Measurements from ENCODE around the gene RNU1-2. TPM values are rescaled to one million over a fixed set of nuclear protein-coding genes. Genes with fewer than 3 reads are reported as not detected.
"Not testable (repeated sequence)": the region's sequence is repeated elsewhere in the genome, so short reads cannot be mapped to it uniquely, and the experiment has no call there.

Gene RNU1-2
- total RNA-seq, 1 donor from 2014 or later: under 0.01 TPM

DNA sequence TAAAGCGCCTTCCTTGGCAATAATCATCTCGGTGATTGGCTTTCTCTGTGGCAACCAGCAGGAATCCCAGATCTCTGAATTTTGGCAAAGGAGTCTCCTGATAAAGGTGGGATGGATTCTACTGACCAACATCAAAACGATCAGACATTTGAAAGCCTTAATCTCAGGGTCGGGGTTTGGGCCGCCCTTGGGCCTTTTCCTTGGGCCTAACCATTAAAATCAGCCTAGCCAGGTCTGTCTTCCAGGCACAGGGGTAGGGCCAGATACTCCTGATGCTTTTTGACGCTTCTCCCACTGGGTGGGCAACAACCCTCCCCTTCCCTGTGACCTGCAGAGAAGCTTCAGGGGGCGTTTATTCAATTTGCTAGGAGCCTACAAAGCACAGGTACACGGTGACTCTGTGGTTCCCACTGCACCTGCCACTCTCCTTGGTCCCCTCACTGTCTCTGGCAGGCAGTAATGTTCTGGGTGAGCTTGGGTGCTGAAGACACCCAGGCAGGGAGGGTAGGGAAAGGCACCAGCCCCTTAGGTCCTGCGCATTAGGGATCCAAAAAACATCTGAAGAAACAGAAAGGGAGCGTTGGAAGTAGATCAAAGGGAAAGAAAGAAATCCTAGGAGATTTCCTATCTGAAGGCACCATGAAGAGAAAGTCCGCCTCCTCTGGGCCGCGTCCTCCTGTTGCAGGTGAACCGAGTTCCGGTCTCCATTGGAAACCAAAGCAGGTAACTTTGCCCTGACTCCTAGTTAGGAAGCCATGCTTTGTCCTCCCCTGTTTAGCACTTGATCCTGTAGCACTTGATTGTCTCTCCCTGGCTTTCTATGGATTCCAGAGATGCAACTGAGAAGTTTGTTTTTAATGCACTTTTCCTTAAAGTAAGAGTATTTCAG is 12.3 kb downstream of the RNU1-2 start:
- no peak for DNase-seq (ENCODE audit: low spot score)

DNA sequence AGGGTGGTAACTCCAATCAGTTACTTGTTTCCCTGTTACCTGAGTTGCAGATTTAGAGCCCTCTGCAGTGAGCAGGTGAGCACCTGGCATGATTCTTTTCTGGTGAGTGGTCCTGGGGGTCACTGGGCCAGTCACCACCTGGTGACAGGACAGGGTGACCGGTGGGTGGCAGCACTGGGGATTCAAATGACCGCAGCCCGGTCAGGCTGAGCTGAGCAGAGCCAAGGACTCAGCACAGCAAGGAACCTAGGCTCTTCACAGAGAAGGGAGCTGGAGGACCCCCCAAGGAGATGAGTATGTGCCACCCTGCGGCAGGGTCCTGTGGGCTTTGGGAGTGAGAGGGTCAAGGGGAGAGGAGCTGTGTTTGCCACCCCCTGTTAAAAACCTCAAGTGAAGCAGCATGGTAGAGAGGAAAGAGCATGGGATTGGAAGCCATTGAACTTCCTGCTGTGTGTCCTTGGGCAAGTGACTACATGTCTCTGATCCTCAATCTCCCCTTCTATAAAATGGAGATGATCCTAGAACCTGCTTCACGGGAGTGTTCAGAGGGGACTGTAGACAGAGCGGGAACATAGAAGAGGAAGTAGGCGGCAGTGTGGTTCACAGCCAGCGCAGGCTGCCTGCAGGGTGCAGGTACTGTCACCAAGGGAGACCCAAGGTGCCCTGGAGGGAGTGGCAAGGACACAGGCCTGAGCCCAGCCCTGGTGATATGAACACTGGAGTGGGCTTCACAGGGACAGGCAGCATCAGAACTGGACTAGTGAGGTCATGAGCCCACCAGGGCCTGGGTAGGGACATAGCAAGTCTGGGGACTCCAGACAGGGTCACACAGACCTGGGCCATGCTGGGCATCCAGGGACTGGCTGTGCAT is 16.3 kb downstream of the RNU1-2 start:
- DNase-seq (ENCODE audit: low spot score): not testable (repeated sequence)

DNA sequence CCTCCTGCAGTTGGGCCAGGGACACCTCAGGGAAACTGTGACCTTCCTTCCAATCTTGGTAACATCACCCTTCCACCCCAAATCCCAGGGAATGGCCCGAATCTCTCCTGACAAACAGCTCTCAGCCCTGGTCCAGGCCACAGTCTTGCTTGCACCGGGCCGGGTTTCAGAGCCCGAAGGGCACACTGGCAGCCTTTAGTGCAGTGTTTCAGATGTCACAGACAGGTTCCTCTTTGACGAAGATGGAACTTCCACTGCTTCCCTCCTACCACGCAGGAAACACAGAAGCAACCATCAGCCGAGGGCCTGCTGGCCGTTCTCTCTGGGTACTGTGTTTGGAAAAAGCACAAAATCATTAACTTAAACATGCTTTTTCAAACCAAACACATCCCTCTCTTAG is 17.0 kb downstream of the RNU1-2 start:
- not testable (repeated sequence) for DNase-seq (ENCODE audit: low spot score)

DNA sequence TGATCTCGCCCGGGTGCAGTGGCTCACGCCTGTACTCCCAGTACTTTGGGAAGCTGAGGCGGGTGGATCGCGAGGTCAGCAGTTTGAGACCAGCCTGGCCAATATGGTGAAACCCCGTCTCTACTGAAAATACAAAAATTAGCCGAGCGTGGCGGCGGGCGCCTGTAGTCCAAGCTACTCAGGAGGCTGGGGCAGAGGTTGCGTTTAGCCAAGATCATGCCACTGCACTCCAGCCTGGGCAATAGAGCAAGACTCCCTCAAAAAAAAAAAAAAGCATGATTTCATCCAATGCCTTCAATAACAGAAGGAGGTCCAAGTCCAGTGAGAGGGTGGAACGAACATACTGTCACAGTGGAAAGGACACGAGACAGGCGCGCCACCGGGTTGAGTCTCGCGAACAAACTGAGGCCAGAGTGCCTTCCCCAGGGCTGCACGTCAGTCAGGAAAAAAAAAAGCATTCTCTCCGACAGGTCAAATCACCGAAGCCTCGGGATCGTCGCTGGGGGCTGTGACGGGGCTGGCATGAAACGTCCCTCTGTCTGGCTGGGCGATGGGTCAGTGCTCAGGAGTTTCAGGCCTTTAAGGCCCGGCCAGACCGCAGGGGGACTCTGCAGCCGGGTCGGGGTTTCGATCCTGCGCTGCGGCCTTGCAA is 17.5 kb downstream of the RNU1-2 start:
- DNase-seq (ENCODE audit: low spot score): no peak

DNA sequence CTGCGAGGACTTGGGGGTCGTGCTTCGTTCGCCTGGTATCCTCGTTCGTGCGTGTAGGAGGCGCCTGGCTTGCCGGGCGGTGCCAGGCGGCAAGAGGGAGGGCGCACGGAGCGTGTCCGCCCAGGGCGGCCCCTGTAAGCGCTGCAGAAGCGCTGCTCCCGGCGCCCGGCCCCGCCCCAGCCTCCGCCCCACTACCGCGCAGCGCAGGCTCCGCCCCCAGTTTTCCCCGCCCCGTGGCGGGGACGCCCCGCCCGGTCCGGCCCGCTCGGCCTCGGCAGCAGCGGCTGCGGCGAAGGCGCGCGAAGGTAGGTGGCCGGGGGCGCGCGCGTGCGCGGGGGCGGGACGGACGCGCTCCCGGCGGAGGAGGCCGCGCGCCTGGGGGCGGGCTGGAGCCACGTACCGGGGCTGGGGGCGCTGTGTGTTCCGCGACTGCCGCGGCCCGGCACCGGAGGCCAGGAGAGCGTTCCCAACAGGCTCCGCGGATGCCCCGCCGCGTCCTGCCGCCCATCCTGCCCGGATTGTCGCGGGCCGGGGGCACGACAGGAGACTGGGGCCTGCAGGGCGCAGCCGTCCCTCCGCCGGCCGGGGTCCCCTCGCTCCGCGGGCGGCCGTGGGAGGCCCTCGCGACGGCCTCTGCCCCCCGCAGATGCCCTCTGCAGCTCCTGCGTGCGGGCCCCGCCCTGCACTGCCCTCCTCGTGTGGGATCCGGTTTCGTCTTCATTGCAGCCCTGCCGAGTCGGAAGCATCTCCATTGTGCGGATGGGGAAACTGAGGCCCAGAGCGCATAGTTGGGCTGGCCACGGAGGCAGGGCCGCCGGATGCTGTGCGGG is 18.3 kb downstream of the RNU1-2 start:
- DNase-seq (ENCODE audit: low spot score): peak; percentile 98

DNA sequence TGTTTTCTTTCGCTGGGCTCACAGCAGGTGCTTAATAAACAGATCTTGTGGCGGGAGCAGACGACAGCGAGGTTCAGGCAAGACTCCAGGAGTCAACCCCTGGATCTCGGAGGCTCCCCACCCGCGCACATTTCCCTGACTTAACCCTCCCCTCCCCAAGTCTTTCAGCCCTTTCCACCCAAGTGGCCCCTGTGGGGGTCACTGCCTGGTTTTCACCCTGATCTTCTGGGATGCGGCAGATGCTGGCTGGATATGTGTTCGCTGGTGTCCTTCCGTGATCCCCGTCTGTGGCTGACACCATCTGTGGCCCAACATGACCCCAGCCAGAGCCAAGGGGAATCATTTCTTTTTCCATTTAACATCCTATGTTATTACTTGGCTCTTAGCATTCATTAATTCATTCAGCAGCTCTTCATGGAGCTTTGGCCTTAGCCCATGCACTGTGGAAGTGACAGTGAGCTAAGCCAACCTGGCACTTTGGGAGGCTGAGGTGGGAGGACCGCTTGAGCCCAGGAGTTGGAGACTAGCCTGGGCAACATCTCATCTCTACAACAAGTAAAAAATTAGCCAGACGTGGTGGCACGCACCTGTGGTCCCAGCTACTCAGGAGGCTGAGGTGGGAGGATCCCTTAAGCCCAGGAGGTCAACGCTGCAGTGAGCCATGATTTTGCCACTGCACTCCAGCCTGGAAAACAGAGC is 19.3 kb downstream of the RNU1-2 start:
- DNase-seq (ENCODE audit: low spot score): not testable (repeated sequence)

DNA sequence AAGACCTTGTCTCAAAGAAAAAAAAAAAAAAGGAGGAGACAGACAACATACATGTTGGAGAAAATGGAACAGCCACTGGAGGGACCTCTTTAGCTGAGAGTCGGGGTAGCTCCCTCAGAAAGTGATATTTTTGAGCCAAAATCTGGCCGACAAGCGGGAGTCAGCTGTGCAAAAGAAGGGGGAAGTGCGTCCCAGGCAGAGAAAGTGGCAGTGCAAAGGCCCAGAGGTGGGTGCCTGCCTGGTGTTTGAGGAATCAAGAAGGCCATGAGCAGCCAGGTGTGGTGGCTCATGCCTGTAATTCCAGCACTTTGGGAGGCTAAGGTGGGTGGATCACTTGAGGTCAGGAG is 19.8 kb downstream of the RNU1-2 start:
- no peak for DNase-seq (ENCODE audit: low spot score)

DNA sequence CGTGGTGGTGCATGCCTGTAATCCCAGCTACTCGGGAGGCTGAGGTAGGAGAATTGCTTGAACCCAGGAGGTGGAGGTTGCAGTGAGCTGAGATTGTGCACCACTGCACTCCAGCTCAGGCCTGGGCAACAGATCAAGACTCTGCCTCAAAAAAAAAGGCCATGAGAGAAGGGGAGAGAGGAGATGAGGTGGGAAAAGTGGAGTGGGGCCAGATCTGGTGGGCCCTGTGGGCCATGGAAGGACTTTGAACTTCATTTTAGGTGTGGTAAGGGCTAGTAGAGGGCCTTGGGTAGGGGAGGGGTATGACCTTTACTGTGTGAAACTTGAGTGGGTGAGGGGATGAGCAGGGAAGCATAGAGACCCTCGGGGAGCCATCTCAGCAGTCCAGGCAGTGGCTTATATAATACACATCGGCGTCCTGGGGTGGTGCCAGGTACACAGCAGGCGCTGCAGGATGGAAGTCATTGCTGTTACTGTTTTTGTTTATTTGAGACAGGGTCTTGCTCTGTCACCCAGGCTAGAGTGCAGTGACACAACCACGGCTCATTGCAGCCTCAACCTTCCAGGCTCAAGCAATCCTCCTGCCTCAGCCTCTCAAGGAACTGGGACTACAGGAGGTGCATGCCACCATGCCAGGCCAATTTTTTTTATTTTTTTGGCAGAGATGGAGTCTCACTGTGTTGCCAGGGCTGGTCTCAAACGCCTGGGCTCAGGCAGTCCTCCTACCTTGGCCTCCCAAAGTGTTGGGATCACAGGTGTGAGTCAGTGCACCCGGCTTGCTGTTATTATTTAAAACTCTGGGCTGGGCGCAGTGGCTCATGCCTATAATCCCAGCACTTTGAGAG is 20.5 kb downstream of the RNU1-2 start:
- not testable (repeated sequence) for DNase-seq (ENCODE audit: low spot score)

DNA sequence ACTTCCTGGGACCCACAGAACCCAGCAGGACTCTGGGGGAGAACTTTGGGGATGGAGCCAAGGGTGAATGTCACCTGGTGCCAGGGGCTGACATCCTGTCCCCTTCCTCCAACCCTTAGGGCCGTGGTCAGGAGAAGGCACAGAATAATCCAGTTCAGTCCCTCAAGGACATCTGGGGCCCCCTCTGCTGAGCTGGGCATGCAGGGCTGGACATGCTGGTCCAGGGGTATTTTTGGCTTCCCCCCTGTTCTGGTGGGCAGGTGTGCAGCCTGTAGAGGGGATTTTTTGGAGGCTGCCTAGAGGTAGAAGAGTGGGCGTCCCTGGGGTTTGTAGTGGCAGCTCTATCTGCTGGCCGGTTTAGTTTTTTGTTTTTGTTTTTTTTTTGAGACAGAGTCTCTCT is 22.6 kb downstream of the RNU1-2 start:
- DNase-seq (ENCODE audit: low spot score): no peak

DNA sequence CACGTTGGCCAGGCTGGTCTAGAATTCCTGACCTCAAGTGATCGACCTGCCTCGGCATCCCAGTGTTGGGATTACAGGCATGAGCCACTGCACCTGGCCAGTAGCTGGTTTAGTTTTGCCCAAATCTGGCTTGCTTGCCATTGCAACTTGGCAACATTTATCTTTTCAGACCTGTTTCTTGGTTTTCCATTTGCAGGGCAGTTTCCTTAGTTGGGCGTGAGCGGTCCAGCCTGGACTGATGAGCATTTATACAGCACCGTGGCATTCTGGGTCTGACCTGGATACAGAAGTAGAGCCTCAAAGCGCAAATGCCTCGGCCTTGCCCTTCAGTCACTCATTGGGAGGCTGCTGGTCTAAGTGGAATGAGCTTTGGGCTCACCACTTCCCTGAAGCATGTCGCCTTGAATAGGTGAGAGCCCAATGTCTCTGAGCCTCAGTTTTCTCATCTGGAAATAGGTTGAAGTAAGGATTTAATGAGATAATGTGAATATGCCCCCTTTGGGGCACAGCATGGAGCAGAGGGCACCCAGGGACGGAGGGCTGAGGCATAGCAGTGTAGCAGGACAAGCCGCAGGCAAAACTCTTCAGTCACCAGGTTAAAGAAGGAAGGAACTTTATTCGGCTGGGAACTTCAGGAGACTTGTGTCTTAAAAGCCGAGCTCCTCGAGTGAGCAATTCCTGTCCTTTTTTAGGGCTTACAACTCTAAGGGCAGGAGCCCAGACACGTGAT is 23.3 kb downstream of the RNU1-2 start:
- DNase-seq (ENCODE audit: low spot score): not testable (repeated sequence)

DNA sequence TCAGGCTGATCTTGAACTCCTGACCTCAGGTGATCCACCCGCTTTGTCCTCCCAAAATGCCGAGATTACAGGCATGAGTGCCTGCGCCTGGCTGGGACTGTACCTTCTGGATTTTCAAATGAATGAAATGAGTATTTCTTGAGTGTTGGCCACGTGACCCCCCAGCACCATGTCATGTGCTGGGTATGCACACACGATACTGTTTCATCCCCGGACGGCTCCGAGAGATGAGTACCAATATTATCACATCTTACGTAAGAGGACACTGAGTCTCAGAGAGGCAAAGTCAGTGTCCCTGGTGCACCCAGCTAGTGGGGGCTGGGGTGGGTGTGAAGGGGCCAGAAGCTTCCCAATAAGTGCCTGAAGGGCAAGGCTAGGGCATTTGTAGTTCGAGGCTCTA is 25.2 kb downstream of the RNU1-2 start:
- DNase-seq (ENCODE audit: low spot score): no peak

DNA sequence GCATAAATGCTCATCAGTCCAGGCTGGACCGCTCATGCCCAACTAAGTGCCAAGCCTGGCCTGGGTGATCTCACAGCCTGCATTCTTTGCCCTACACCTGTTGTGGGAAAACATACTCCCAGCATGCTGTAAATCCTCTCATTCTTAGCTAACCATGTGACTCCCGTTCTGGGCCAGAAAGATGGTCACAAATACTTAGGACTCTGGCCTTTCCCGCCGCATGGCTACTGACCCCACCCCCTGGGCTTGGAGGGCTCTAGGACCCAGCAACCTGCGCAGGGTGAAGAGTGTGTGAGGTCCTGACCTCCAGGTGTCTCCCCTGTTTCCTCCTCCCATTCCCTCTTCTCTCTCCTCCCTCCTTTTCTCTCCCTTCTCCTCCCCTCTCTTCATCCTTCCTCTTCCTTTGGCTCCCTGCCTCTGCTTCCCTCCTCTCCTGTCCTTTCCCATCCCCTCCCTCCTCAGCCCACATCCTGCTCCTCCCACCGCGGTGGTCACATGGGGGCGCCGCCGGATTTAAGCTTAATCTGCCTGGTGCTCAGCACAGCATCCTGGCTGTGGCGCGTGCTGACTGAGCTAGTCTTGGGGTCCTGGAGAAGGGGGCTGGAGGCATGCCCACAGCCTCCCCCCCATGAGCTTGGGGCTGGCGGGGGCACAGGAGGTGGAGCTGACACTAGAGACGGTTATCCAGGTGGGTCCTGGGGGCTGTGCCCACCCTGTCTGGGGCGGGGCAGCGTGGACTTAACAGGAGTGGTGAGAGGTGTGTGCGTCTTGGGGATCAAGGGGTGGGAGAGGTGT is 25.8 kb downstream of the RNU1-2 start, which contains the start of gene CROCC:
Gene CROCC, plus strand, starts transcription at position 541 of the 795 bp plus-strand sequence. Its CDS starts 88 bp downstream, at position 629.
- peak; percentile 80 for DNase-seq (ENCODE audit: low spot score)

DNA sequence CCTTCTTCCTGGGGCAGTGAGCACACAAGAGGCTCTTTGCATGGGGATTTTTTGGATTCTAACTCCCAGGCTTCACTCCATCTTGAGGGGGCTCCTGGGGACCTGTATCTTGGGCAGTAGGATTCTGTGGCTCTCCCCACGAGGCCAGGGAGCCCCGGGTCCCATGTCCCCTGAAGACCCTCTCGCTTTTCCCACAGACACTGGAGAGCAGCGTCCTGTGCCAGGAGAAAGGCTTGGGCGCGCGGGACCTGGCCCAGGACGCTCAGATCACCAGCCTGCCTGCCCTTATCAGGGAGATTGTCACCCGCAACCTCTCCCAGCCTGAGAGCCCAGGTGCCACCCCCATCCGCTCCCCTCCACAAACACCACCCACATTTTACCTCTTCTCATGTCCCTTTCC is 26.7 kb downstream of the RNU1-2 start:
- DNase-seq (ENCODE audit: low spot score): no peak

DNA sequence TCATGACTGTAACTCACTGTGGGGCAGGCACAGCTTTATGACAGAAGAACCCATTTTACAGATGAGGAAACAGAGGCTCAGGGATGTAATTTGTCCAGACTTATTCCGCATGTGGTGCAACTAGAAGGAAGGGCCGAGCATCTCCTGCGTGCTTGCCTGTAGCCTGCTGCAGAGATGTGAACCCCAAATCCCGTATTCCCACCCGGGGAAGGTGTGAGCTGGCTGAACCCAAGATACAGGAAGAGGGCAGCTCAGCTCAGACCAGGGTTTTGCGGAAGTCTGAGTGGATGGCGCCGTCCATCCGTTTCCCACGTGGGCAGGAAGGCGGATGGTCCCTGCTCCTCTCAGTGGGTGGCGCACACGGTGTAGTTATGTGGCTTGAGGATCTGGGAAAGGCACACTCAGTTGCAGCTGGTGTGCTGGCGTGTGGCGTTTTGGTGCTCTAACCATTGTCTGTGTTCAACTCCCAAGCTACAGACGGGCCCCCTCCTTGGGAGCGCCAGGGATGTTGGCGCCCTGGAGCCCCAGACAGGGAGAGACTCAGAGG is 27.2 kb downstream of the RNU1-2 start:
- no peak for DNase-seq (ENCODE audit: low spot score)

DNA sequence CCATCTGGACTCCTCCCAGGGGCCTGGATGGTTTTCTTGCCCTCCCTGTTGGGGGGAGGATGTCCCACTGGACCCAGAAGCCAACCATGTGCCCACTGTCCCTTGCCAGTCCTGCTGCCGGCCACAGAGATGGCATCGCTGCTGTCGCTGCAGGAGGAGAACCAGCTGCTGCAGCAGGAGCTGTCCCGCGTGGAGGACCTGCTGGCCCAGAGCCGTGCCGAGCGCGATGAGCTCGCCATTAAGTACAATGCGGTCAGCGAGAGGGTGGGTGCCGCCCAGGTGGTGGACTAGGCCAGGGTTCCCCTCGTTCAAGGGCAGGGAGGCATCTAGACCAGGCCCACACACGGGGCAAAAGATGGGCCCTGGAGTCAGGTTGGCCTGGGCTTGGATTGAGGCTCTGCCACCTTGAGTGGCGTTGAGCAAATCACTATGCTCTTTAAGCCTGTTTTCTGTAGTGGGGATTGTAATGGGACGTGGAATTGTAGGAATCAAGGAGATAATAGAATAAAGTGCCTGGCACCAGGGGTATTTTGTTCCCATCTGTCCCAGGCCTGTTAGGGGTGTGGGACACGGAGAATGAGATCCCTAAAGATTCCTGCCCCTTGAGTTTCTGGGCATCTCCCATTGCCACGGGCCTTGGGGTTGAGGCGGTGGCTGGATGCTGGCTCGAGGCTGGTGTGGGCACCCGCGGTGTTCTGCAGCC is 28.6 kb downstream of the RNU1-2 start:
- DNase-seq (ENCODE audit: low spot score): no peak

DNA sequence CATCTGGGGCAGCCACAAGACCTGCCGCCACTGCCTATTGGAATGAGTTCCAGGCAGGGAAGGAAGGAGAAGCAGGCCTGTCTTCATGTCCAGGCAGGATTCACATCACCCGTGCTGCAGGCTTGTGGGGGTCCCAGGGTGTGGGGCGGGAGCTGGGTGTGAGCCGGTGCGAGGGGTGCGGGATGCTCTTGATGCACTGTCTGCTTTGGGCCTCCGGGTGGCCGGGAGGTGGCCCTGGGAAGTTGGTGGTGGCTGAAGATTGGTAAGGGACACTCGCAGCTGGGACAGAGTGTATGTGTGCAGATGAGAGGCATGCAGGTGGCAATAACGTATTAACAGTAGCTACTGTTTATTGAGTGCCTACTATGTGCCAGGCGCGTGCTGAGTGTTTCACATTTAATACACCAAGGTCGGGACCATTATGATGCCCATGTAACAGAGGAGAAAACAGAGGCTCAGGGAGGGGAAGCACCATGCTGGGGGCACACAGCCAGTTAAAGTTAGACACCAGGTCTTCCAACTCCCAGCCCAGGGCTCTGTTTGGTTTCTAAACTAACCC is 29.2 kb downstream of the RNU1-2 start:
- no peak for DNase-seq (ENCODE audit: low spot score)

Data from umbilical cord (tissue), 2 donors.